Neural crest cell (in vitro differentiated cells): Measurements from ENCODE around the gene ZNF524. TPM values are rescaled to one million over a fixed set of nuclear protein-coding genes. Genes with fewer than 3 reads are reported as not detected.

Experiments
- DNase-seq: peaks from one replicate; pipeline ENCODE4 v3.0.0; 2021; ENCODE audit warnings: low read depth, mixed read lengths, low spot score
- H3K27ac Mint-ChIP-seq: one replicate; pipeline ENCODE4 v1.8.0; 2021; ENCODE audit warnings: mild to moderate bottlenecking, mixed read lengths; ENCODE audit not compliant: unreplicated experiment
- H3K27me3 Mint-ChIP-seq: 2 replicates; pipeline ENCODE4 v1.8.0; 2021; ENCODE audit warnings: low read depth, mild to moderate bottlenecking, mixed read lengths
- H3K36me3 Mint-ChIP-seq: 2 replicates; pipeline ENCODE4 v1.8.0; 2021; ENCODE audit warnings: low read depth, mild to moderate bottlenecking, mixed read lengths
- H3K4me1 Mint-ChIP-seq: 2 replicates; pipeline ENCODE4 v1.8.0; 2021; ENCODE audit warnings: mixed read lengths
- H3K4me3 Mint-ChIP-seq: one replicate; pipeline ENCODE4 v1.8.0; 2021; ENCODE audit warnings: mild to moderate bottlenecking, mixed read lengths
- H3K9me3 Mint-ChIP-seq: 2 replicates; pipeline ENCODE4 v1.8.0; 2021; ENCODE audit warnings: mixed read lengths
- total RNA-seq: library from RNA; stranded (reverse); gene quantifications from 2 replicates; pipeline ENCODE4 v1.2.1, GENCODE V29; 2021
- TF ChIP-seq, protein P1 (sequence below): fragments of 200-600 bp; sonication (generic); conservative IDR thresholded peaks from 2 replicates; pipeline ENCODE4 v1.5.0; 2021; ENCODE audit warnings: antibody characterized with exemption, mild to moderate bottlenecking

The ZNF524 gene
- total RNA-seq, 1 donor from 2014 or later: 6.1 TPM

DNA sequence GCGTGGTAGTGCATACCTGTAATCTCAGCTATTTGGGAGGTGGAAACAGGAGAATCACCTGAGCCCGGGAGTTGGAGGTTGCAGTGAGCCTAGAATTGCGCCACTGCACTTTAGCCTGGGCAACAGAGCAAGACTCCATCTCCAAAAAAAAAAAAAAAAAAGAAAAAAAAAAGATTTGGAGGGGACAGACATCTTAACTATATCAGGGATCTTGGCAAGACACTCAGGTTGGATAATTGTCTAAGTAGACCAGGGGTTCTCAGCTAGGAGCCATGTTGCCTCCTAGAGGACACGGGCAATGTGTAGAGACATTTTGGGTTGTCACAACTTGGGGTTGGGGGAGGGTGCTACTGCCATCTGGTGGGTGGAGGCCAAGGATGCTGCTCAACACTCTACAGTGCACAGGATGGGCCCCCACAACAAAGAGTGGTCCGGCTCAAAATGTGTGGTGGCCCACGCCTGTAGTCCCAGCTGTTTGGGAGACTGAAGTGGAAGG, 38.8 kb downstream of the ZNF524 start:
- TF ChIP-seq, protein P1, sequence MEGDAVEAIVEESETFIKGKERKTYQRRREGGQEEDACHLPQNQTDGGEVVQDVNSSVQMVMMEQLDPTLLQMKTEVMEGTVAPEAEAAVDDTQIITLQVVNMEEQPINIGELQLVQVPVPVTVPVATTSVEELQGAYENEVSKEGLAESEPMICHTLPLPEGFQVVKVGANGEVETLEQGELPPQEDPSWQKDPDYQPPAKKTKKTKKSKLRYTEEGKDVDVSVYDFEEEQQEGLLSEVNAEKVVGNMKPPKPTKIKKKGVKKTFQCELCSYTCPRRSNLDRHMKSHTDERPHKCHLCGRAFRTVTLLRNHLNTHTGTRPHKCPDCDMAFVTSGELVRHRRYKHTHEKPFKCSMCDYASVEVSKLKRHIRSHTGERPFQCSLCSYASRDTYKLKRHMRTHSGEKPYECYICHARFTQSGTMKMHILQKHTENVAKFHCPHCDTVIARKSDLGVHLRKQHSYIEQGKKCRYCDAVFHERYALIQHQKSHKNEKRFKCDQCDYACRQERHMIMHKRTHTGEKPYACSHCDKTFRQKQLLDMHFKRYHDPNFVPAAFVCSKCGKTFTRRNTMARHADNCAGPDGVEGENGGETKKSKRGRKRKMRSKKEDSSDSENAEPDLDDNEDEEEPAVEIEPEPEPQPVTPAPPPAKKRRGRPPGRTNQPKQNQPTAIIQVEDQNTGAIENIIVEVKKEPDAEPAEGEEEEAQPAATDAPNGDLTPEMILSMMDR: peak; percentile 58
- H3K36me3 Mint-ChIP-seq: peaks cover 16% of the 10 kb centered on the region
- no peak overlapping the region for H3K27ac Mint-ChIP-seq
- peaks cover 62% of the 10 kb centered on the region for H3K4me1 Mint-ChIP-seq
- DNase-seq: peak; percentile 47
- H3K4me3 Mint-ChIP-seq: peak overlapping the region; percentile 88
- peaks cover 21% of the 10 kb centered on the region for H3K27me3 Mint-ChIP-seq
- H3K9me3 Mint-ChIP-seq: peaks cover 2% of the 10 kb centered on the region

DNA sequence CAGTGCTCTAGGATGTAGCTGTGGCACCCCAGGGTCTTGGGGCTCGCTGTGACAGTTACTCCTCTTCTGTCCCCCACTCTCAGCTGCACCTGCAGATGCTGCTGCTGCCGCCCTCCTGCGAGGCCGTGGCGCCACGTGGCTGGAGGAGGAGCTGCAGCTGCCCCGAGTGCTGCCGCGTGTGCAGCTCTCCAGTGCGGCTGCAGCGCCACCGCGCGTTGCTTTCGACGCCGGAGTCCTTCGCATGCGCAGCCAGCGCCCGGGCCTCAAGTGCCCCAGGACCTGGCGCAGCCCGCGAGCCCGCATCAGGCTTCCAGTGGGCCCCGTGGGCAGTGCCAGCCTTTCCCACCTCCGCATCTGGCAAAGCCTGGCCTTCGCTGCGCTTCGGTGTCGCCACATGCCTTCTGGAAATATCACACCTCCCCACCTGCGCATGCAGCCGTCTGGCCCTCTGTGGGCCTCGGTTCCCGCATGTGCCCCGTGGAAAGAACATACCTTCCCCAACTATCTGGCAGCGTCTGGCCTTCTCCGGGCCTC, 40.0 kb downstream of the ZNF524 start:
- H3K36me3 Mint-ChIP-seq: peaks cover 16% of the 10 kb centered on the region
- H3K27ac Mint-ChIP-seq: peak overlapping the region; percentile 86
- peak overlapping the region; percentile 96 for H3K4me3 Mint-ChIP-seq
- no peak for DNase-seq
- peaks cover 60% of the 10 kb centered on the region for H3K4me1 Mint-ChIP-seq
- TF ChIP-seq, protein P1: no peak
- H3K27me3 Mint-ChIP-seq: peaks cover 21% of the 10 kb centered on the region
- peaks cover 2% of the 10 kb centered on the region for H3K9me3 Mint-ChIP-seq

DNA sequence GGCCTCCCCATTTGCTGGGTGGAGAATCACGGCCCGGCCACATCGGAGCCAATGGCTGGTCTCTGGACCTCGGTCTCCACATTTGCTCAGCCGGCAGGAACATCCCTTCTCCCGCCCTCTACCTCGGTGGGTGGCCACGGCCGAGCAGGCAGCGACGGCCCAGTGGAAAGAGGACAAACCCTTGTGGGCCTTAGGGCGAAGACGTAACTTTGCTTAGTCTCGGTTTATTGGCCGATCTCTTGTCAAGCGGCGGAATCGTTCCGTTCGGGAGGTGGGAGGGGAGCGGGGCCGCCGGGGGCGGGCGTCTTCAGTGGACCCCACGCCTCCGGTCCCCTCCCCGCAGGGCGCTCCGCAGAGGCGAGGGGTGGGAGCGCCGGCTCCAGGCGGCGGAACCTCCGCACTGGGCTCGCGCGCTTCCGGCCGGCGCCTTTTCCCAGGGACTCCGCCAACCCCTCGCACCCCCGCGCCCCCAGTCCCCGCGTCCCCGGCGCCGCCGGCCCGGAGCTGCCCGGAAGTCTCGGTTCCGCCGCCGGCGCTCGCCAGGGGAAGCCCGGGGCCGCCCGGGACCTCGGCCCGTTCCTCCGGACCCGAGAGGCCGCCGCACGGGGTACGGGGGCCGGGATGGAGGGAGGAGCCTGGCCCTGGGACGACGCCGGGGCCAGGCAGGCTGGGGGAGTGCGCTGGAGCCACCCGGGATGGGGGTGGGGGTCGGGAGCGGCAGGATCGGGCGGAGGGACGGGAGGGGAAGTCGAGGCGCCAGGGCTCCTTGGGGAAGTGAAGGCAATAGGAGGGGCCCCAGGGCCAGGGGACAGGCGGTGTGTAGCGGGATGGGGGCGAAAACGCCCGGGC, 40.7 kb downstream of the ZNF524 start, which contains the start of gene ZNF580:
Gene ZNF580, plus strand, starts transcription at position 426 of the 849 bp plus-strand sequence. CDS start 1,507 bp downstream, outside the sequence.
- Mint-ChIP-seq H3K9me3 (peaks cover 2% of the 10 kb centered on the region), H3K4me3 (peak within 1 kb of the TSS; percentile 96), H3K36me3 (peaks cover 19% of the 10 kb centered on the region), H3K27ac (peak within 1 kb of the TSS; percentile 86), H3K27me3 (peaks cover 21% of the 10 kb centered on the region), H3K4me1 (peaks cover 53% of the 10 kb centered on the region)
- peak; percentile 48 for DNase-seq
- TF ChIP-seq, protein P1: no peak

DNA sequence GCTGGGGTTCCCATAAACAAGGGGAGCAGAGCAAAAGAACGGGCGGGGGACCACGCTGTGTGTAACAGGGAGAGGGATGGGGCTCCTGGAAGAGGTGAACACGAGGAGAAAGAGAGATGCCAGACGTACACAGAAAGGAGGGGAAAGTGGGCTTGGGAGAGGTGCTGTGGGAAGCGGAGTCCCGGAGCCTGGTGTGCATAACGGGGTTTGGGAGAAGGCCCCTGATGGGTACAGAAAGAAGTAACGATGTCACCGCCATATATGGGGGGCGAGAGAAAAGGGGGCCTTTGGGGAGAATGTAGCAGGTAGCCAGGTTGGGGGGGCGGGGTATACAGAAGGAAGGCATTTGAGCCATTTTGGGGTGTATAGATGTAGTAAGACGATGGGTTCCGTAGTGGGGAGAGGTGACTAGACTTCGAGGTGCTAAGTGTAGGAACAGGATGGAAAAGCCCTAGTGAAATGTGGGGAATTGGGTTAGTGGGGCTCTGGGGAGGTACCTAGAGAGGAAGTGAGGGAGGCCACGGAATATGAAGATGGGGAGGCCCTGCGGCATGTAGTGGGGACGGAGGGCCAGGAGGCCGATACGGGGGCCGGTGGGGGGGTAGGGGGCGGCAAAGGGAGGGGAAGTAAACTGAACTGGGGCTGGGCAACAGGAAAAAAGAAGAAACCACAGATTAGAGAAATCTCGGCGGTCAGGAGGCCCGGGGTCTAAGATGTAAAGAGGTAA, 41.5 kb downstream of the ZNF524 start:
- no peak for DNase-seq
- TF ChIP-seq, protein P1: no peak
- peaks cover 2% of the 10 kb centered on the region for H3K9me3 Mint-ChIP-seq
- peaks cover 19% of the 10 kb centered on the region for H3K36me3 Mint-ChIP-seq
- H3K4me1 Mint-ChIP-seq: peaks cover 46% of the 10 kb centered on the region
- H3K4me3 Mint-ChIP-seq: peak overlapping the region; percentile 90
- peaks cover 21% of the 10 kb centered on the region for H3K27me3 Mint-ChIP-seq
- peak overlapping the region; percentile 66 for H3K27ac Mint-ChIP-seq

GRCh38 chr19:55642153-55643002, 42.3 kb downstream of the ZNF524 start:
- H3K27ac Mint-ChIP-seq: peak overlapping the region; percentile 66
- H3K9me3 Mint-ChIP-seq: peaks cover 2% of the 10 kb centered on the region
- H3K4me1 Mint-ChIP-seq: peaks cover 49% of the 10 kb centered on the region
- H3K36me3 Mint-ChIP-seq: peaks cover 19% of the 10 kb centered on the region
- TF ChIP-seq, protein P1: no peak
- no peak for DNase-seq
- H3K27me3 Mint-ChIP-seq: peaks cover 21% of the 10 kb centered on the region
- peak overlapping the region; percentile 98 for H3K4me3 Mint-ChIP-seq
